Activated T-cell treated with anti-CD3 and anti-CD28 coated beads for 1 hour (primary cell): ENCODE data around the gene KCNC3.

Experiments used
- DNase-seq: peaks from one replicate; pipeline ENCODE4 v3.0.0-alpha.2; 2020; ENCODE audit warnings: low read depth

Gene KCNC3

GRCh38 chr19:50311723-50312635, 17.2 kb downstream of the KCNC3 start:
- DNase-seq: no peak

- no peak for DNase-seq
Measured at GRCh38 chr19:50310759-50311465, 18.3 kb downstream of the KCNC3 start.

- DNase-seq: no peak
Measured at GRCh38 chr19:50309396-50310125, 19.6 kb downstream of the KCNC3 start.

- DNase-seq: no peak
Measured at GRCh38 chr19:50308991-50309390, 20.2 kb downstream of the KCNC3 start.

- DNase-seq: no peak
Measured at GRCh38 chr19:50303558-50303957, 25.6 kb downstream of the KCNC3 start.

- DNase-seq: no peak
Measured at GRCh38 chr19:50301607-50301971, 27.6 kb downstream of the KCNC3 start.

GRCh38 chr19:50300814-50301606, 28.2 kb downstream of the KCNC3 start:
- DNase-seq: no peak

- DNase-seq: no peak
Measured at GRCh38 chr19:50300051-50300450, 29.1 kb downstream of the KCNC3 start.

GRCh38 chr19:50293263-50294004, 35.7 kb downstream of the KCNC3 start:
- DNase-seq: no peak

- no peak for DNase-seq
Measured at GRCh38 chr19:50292216-50292827, 36.9 kb downstream of the KCNC3 start.

- DNase-seq: no peak
Measured at GRCh38 chr19:50290775-50291174, 38.4 kb downstream of the KCNC3 start.

- DNase-seq: no peak
Measured at GRCh38 chr19:50290011-50290410, 39.2 kb downstream of the KCNC3 start.

GRCh38 chr19:50288954-50289353, 40.2 kb downstream of the KCNC3 start:
- no peak for DNase-seq

- no peak for DNase-seq
Measured at GRCh38 chr19:50287331-50287730, 41.8 kb downstream of the KCNC3 start.

- no peak for DNase-seq
Measured at GRCh38 chr19:50286443-50286842, 42.7 kb downstream of the KCNC3 start.

GRCh38 chr19:50285833-50286232, 43.3 kb downstream of the KCNC3 start:
- no peak for DNase-seq

- no peak for DNase-seq
Measured at GRCh38 chr19:50281491-50281890, 47.7 kb downstream of the KCNC3 start.

GRCh38 chr19:50280983-50281382, 48.2 kb downstream of the KCNC3 start:
- DNase-seq: no peak

GRCh38 chr19:50280074-50280473, 49.1 kb downstream of the KCNC3 start:
- no peak for DNase-seq

GRCh38 chr19:50277966-50278580, 51.1 kb downstream of the KCNC3 start:
- no peak for DNase-seq
